ENCODE data around the gene TJP1. TPM values are rescaled to one million over a fixed set of nuclear protein-coding genes. Genes with fewer than 3 reads are reported as not detected.

TJP1 gene
- polyA plus RNA-seq, 1 donor (not counting 4 experiments of a cell fraction or from before 2014, with no cell fraction given): 54.7 TPM

DNA sequence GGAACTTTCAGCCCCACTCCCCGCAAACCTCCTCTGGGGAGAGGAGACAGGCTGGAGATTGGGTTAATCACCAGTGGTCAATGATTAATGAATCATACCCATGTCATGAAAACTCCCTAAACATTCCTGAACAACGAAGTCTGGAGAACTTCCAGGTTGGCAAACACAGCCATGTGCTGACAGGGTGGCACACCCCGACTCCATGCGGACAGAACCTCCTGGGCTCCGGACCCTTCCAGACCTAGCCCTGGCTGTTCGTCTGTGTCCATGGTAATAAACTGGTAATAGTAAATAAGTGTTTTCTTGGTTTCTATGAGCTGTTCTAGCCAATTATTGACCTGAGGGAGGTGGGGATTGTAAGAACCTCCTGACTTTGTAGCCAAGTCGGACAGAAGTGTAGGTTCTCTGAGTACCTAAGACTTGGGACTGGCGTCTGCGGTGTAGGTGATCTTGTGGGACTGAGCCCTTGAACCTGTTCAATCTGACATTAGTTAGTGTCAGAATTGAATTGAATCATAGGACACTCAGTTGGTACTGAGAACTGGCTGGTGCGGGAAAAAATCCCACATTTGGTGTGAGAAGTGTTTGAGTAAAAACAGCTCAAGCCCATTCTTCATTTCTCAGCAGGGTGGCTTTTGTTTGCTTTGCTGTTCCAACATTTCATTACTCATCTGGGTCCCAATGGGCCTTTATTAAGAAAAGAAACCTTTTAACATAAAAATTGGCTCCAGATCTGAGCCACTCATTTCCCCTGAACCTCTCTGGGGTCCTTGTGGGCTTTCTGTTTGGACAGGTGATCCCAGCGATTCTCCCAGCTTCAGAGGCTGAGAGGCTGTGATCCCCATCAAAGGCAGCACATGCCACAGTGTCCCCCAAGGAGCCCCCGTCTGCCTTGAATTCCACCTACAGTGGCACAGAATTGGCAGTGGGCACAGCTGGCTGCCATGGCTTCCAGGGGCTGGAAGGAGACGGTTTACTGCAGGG, 151.0 kb downstream of the TJP1 start:
- no peak for TF ChIP-seq EZH2 (IDR thresholded peaks at IDR 0.05; ENCODE audit: low read length)
- TF ChIP-seq, protein P1, sequence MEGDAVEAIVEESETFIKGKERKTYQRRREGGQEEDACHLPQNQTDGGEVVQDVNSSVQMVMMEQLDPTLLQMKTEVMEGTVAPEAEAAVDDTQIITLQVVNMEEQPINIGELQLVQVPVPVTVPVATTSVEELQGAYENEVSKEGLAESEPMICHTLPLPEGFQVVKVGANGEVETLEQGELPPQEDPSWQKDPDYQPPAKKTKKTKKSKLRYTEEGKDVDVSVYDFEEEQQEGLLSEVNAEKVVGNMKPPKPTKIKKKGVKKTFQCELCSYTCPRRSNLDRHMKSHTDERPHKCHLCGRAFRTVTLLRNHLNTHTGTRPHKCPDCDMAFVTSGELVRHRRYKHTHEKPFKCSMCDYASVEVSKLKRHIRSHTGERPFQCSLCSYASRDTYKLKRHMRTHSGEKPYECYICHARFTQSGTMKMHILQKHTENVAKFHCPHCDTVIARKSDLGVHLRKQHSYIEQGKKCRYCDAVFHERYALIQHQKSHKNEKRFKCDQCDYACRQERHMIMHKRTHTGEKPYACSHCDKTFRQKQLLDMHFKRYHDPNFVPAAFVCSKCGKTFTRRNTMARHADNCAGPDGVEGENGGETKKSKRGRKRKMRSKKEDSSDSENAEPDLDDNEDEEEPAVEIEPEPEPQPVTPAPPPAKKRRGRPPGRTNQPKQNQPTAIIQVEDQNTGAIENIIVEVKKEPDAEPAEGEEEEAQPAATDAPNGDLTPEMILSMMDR (optimal IDR thresholded peaks at IDR 0.05 in 1 of 3, IDR thresholded peaks at IDR 0.05 in 1 of 3, conservative IDR thresholded peaks at IDR 0.05 in 1 of 3; ENCODE audit: extremely low read depth in 1 of 3, insufficient read depth in 2 of 3, low read length in 3 of 3): no peak
- Histone ChIP-seq H3K27ac (ENCODE audit: control insufficient read depth, insufficient read depth, low read length) (peak overlapping the region; percentile 30), H3K9ac (ENCODE audit: control insufficient read depth, extremely low read depth, insufficient read depth, low read length) (no peak overlapping the region), H3K27me3 (ENCODE audit: control insufficient read depth, extremely low read depth, insufficient read depth, low read length) (no peaks in the 10 kb centered on the region), H4K20me1 (ENCODE audit: control insufficient read depth, extremely low read depth, insufficient read depth, low read length) (no peaks in the 10 kb centered on the region), H3K4me3 (ENCODE audit: control insufficient read depth in 2 of 3, extremely low read depth in 1 of 3, insufficient read depth in 2 of 3, low read depth in 1 of 3, low read length in 3 of 3) (no peak overlapping the region), H3K4me2 (ENCODE audit: control insufficient read depth, extremely low read depth, insufficient read depth, low read depth, low read length) (peak overlapping the region; percentile 15), H3K9me3 (ENCODE audit: control insufficient read depth, low read depth, low read length) (no peaks in the 10 kb centered on the region), H3K36me3 (ENCODE audit: control insufficient read depth in 2 of 2, extremely low read depth in 1 of 2, insufficient read depth in 2 of 2, low read length in 2 of 2) (no peaks in the 10 kb centered on the region), H3K79me2 (ENCODE audit: control insufficient read depth, insufficient read depth, low read length) (no peaks in the 10 kb centered on the region), H2AFZ (ENCODE audit: control insufficient read depth, low read length) (no peak overlapping the region), H3K9me1 (ENCODE audit: control insufficient read depth, extremely low read depth, insufficient read depth, low read length) (no peaks in the 10 kb centered on the region), H3K4me1 (ENCODE audit: control insufficient read depth, extremely low read depth, insufficient read depth, low read length) (peaks cover 22% of the 10 kb centered on the region)
- dilution Hi-C loops (cut with MboI; ENCODE audit: extremely low pct_ligation_motif_present, low sequenced_read_pairs): no loop called here
- FAIRE-seq (peak; percentile 83), DNase-seq (ENCODE audit: low read depth, low spot score) (peak; percentile 50)

DNA sequence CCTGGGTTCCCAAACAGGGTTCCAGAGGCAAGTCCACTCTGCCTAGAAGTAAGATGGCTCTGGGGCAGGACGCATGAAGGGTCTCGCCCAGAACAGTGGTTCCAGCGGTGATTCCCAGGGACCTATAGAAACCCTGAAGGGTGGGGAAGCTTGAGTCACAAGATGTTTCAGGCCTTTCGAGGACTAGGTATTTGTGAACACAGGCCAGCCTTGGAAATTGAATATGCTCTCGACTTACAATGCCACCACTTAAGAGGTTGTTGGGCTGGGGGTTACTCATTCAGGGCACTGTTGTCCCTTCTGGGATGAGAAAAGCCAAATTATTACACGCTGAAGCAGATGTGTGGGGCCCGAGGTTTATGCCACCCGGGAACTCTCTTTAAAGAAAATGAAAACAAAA, 152.0 kb downstream of the TJP1 start:
- TF ChIP-seq, protein P1 (optimal IDR thresholded peaks at IDR 0.05 in 1 of 3, IDR thresholded peaks at IDR 0.05 in 1 of 3, conservative IDR thresholded peaks at IDR 0.05 in 1 of 3; ENCODE audit: extremely low read depth in 1 of 3, insufficient read depth in 2 of 3, low read length in 3 of 3): no peak
- TF ChIP-seq EZH2 (IDR thresholded peaks at IDR 0.05; ENCODE audit: low read length): no peak
- Histone ChIP-seq H2AFZ (ENCODE audit: control insufficient read depth, low read length) (no peak overlapping the region), H3K4me1 (ENCODE audit: control insufficient read depth, extremely low read depth, insufficient read depth, low read length) (peaks cover 22% of the 10 kb centered on the region), H3K36me3 (ENCODE audit: control insufficient read depth in 2 of 2, extremely low read depth in 1 of 2, insufficient read depth in 2 of 2, low read length in 2 of 2) (no peaks in the 10 kb centered on the region), H4K20me1 (ENCODE audit: control insufficient read depth, extremely low read depth, insufficient read depth, low read length) (no peaks in the 10 kb centered on the region), H3K4me2 (ENCODE audit: control insufficient read depth, extremely low read depth, insufficient read depth, low read depth, low read length) (peak overlapping the region; percentile 15), H3K27ac (ENCODE audit: control insufficient read depth, insufficient read depth, low read length) (peak overlapping the region; percentile 30), H3K79me2 (ENCODE audit: control insufficient read depth, insufficient read depth, low read length) (no peaks in the 10 kb centered on the region), H3K27me3 (ENCODE audit: control insufficient read depth, extremely low read depth, insufficient read depth, low read length) (no peaks in the 10 kb centered on the region), H3K9me1 (ENCODE audit: control insufficient read depth, extremely low read depth, insufficient read depth, low read length) (no peaks in the 10 kb centered on the region), H3K9me3 (ENCODE audit: control insufficient read depth, low read depth, low read length) (no peaks in the 10 kb centered on the region), H3K9ac (ENCODE audit: control insufficient read depth, extremely low read depth, insufficient read depth, low read length) (peak overlapping the region; percentile 0), H3K4me3 (ENCODE audit: control insufficient read depth in 2 of 3, extremely low read depth in 1 of 3, insufficient read depth in 2 of 3, low read depth in 1 of 3, low read length in 3 of 3) (no peak overlapping the region)
- dilution Hi-C loops (cut with MboI; ENCODE audit: extremely low pct_ligation_motif_present, low sequenced_read_pairs): no loop called here
- no peak for FAIRE-seq
- no peak for DNase-seq (ENCODE audit: low read depth, low spot score)
